K562 (cell line): ENCODE data around the gene RNASE4. TPM values are rescaled to one million over a fixed set of nuclear protein-coding genes. Genes with fewer than 3 reads are reported as not detected.
A peak's percentile ranks its signal among the peaks of the same experiment; 100 is the strongest.

Experiments
- ATF4 ChIP-seq: fragments of 450-650 bp; formaldehyde crosslinking; IDR thresholded peaks from 2 replicates; pipeline ENCODE4 v1.4.0; 2022; ENCODE audit warnings: mild to moderate bottlenecking, moderate library complexity
- CBX5 ChIP-seq: IDR thresholded peaks from 2 replicates; pipeline ENCODE4 v1.6.1; 2014; ENCODE audit warnings: low read depth, borderline replicate concordance
- CTCF ChIP-seq, 3 experiments: IDR thresholded peaks in 2 of 3; conservative IDR thresholded peaks in 1 of 3; 2 replicates each; pipeline ENCODE4 v1.5.1; 2011 to 2012; ENCODE audit warnings: low read length in 3 of 3, mild to moderate bottlenecking in 3 of 3, control low read depth in 2 of 3, improper control_type of control experiment in 1 of 3, inconsistent platforms in 1 of 3, low read depth in 1 of 3, mixed read lengths in 1 of 3, moderate library complexity in 1 of 3; ENCODE audit not compliant: insufficient read depth in 2 of 3
- DEAF1 ChIP-seq: fragments of 450-650 bp; formaldehyde crosslinking; IDR thresholded peaks from 2 replicates; pipeline ENCODE4 v1.4.0; 2020; ENCODE audit warnings: mild to moderate bottlenecking, moderate library complexity
- DNMT1 ChIP-seq: fragments of 450-650 bp; IDR thresholded peaks from 2 replicates; pipeline ENCODE4 v1.6.1; 2016; ENCODE audit warnings: antibody characterized with exemption, mild to moderate bottlenecking
- FOXK1 ChIP-seq: sonication (generic); formaldehyde crosslinking; IDR thresholded peaks from 2 replicates; pipeline ENCODE4 v1.8.0; 2022; ENCODE audit warnings: missing genetic modification reagents, mild to moderate bottlenecking, borderline replicate concordance
- FOXO4 ChIP-seq: fragments of 450-650 bp; formaldehyde crosslinking; IDR thresholded peaks from 2 replicates; pipeline ENCODE4 v1.4.0; 2020; ENCODE audit warnings: mild to moderate bottlenecking, moderate library complexity
- KDM5B ChIP-seq: fragments of 200-600 bp; sonication (generic); IDR thresholded peaks from 2 replicates; pipeline ENCODE4 v1.6.1; 2012; ENCODE audit warnings: low read depth, mild to moderate bottlenecking, moderate library complexity, low read length, control low read depth, inconsistent platforms; ENCODE audit not compliant: insufficient replicate concordance
- MEF2A ChIP-seq: IDR thresholded peaks from 2 replicates; pipeline ENCODE4 v1.6.1; 2011; ENCODE audit warnings: low read depth, mild to moderate bottlenecking, low read length, moderate library complexity; ENCODE audit not compliant: control insufficient read depth
- PHB ChIP-seq: fragments of 250-450 bp; sonication (Bioruptor Pico); IDR thresholded peaks from 2 replicates; pipeline ENCODE4 v1.5.0; 2021
- STAT5B ChIP-seq: fragments of 250-450 bp; sonication (Bioruptor Pico); IDR thresholded peaks from 2 replicates; pipeline ENCODE4 v1.8.0; 2021; ENCODE audit warnings: mild to moderate bottlenecking, inconsistent platforms
- TAF1 ChIP-seq: IDR thresholded peaks from 2 replicates; pipeline ENCODE4 v1.6.1; 2011; ENCODE audit warnings: mild to moderate bottlenecking, low read length, moderate library complexity; ENCODE audit not compliant: insufficient read depth, control insufficient read depth, severe bottlenecking; ENCODE audit errors: extremely low read depth
- TRIM24 ChIP-seq, 2 experiments: fragments of 450-650 bp; IDR thresholded peaks; 2 replicates each; pipeline ENCODE4 v1.6.1; 2016
- ZC3H11A ChIP-seq: IDR thresholded peaks from 2 replicates; pipeline ENCODE4 v1.6.1; 2012; ENCODE audit warnings: low read depth, low read length, improper control_type of control experiment
- polyA plus RNA-seq, 8 experiments: library from polyadenylated mRNA; depleted of rRNA in 4 of 8; stranded (reverse) in 5 of 8; unstranded in 3 of 8; fragments of >200 nt; fragmentation: Nextera tagmentation in 2 of 8; fragmentation: Illumina TruSeq in 1 of 8; extraction: Ambion mirVana in 2 of 8; extraction: Trizol in 1 of 8; gene quantifications; 2 replicates each; pipeline versions ENCODE4 v1.2.1 to v1.2.3, GENCODE V29; 2011 to 2014; ENCODE audit warnings: inconsistent platforms in 1 of 8, missing spikeins in 1 of 8
- total RNA-seq, 7 experiments: library from RNA; depleted of rRNA in 6 of 7; stranded (reverse); fragments of >200 nt in 6 of 7; fragmentation: Illumina TruSeq in 2 of 7; extraction: Trizol in 2 of 7; gene quantifications; 2 replicates each; pipeline versions ENCODE4 v1.2.1 to v1.2.3, GENCODE V29; 2011 to 2021; ENCODE audit warnings: low replicate concordance in 1 of 7
- TF ChIP-seq, protein P1 (sequence below): fragments of 450-650 bp; IDR thresholded peaks from 2 replicates; pipeline ENCODE4 v1.7.0; 2016; ENCODE audit warnings: borderline replicate concordance
- TF ChIP-seq, protein P2 (sequence below): sonication (generic); formaldehyde crosslinking; IDR thresholded peaks from 2 replicates; pipeline ENCODE4 v1.8.1; 2023; ENCODE audit warnings: mild to moderate bottlenecking, missing genetic modification reagents

The RNASE4 gene
- total and polyA plus RNA-seq, 9 of the 15 experiments (the other 6 are each of a cell fraction or from before 2014, with no cell fraction given): 0.09 to 0.22 (median 0.13) TPM; not detected in 2

- TF ChIP-seq CBX5: no peak
- no peak for TF ChIP-seq KDM5B
- no peak for TF ChIP-seq STAT5B (CRISPR knock-in tag)
- no peak for TF ChIP-seq FOXK1 (CRISPR knock-in tag)
- TF ChIP-seq CTCF (IDR thresholded peaks at IDR 0.05 in 2 of 3, conservative IDR thresholded peaks at IDR 0.05 in 1 of 3; ENCODE audit: insufficient read depth in 2 of 3, low read depth in 1 of 3, low read length in 3 of 3): peak; percentile 77 to 89 (median 80)
- no peak for TF ChIP-seq ATF4 (CRISPR knock-in tag)
- TF ChIP-seq TAF1: no peak
- peak; percentile 87 for TF ChIP-seq DEAF1 (CRISPR knock-in tag)
- TF ChIP-seq ZC3H11A: no peak
- TF ChIP-seq, protein P1, sequence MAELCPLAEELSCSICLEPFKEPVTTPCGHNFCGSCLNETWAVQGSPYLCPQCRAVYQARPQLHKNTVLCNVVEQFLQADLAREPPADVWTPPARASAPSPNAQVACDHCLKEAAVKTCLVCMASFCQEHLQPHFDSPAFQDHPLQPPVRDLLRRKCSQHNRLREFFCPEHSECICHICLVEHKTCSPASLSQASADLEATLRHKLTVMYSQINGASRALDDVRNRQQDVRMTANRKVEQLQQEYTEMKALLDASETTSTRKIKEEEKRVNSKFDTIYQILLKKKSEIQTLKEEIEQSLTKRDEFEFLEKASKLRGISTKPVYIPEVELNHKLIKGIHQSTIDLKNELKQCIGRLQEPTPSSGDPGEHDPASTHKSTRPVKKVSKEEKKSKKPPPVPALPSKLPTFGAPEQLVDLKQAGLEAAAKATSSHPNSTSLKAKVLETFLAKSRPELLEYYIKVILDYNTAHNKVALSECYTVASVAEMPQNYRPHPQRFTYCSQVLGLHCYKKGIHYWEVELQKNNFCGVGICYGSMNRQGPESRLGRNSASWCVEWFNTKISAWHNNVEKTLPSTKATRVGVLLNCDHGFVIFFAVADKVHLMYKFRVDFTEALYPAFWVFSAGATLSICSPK: no peak
- TF ChIP-seq MEF2A: no peak
- peak in 1 of 2 experiments; percentile 42; a peak in 1 of 4 replicates for TF ChIP-seq TRIM24 (IDR thresholded peaks at IDR 0.05)
- no peak for TF ChIP-seq FOXO4 (CRISPR knock-in tag)
- TF ChIP-seq DNMT1: no peak
- TF ChIP-seq, protein P2, sequence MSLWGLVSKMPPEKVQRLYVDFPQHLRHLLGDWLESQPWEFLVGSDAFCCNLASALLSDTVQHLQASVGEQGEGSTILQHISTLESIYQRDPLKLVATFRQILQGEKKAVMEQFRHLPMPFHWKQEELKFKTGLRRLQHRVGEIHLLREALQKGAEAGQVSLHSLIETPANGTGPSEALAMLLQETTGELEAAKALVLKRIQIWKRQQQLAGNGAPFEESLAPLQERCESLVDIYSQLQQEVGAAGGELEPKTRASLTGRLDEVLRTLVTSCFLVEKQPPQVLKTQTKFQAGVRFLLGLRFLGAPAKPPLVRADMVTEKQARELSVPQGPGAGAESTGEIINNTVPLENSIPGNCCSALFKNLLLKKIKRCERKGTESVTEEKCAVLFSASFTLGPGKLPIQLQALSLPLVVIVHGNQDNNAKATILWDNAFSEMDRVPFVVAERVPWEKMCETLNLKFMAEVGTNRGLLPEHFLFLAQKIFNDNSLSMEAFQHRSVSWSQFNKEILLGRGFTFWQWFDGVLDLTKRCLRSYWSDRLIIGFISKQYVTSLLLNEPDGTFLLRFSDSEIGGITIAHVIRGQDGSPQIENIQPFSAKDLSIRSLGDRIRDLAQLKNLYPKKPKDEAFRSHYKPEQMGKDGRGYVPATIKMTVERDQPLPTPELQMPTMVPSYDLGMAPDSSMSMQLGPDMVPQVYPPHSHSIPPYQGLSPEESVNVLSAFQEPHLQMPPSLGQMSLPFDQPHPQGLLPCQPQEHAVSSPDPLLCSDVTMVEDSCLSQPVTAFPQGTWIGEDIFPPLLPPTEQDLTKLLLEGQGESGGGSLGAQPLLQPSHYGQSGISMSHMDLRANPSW: no peak
- no peak for TF ChIP-seq PHB (CRISPR knock-in tag)
Observed at GRCh38 chr14:20697273-20698017, 13.1 kb downstream of the RNASE4 start (continued).
